Stimulated activated CD4-positive, alpha-beta T cell treated with anti-CD3 and anti-CD28 coated beads, Interleukin-1b, Interleukin-23, amount 100 ng/mL, for 4 hours (primary cell): Measurements from ENCODE around the gene HELZ.
"Not testable (repeated sequence)": the region's sequence is repeated elsewhere in the genome, so short reads cannot be mapped to it uniquely, and the experiment has no call there.

Experiments used
- DNase-seq, 2 donors: peaks; one replicate each; pipeline ENCODE4 v3.0.0-alpha.2; 2020; ENCODE audit warnings: low read depth in 2 of 2

Gene HELZ

DNA sequence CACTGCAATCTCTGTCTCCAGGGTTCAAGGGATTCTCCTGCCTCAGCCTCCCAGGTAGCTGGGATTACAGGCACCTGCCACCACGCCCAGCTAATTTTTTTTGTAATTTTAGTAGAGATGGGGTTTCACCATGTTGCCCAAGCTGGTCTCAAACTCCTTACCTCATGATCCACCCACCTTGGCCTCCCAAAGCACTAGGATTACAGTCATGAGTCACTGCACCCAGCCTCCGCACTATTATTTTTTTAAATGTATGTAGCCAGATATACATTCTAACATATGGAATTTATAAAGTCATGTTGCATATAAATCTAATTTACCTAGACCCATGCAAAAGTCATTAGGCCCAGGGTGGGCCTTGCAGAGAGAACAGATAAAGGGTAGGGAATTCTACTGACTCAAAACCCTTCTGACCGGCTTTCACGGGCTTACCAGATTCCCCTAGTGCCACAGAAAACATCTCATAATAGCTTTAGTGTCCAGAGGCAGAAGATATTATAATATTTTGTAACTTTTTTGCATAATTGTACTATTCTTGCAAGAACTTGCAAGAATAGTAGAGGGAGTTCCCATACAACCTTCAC is 20.5 kb upstream of the HELZ start:
- DNase-seq = no peak

DNA sequence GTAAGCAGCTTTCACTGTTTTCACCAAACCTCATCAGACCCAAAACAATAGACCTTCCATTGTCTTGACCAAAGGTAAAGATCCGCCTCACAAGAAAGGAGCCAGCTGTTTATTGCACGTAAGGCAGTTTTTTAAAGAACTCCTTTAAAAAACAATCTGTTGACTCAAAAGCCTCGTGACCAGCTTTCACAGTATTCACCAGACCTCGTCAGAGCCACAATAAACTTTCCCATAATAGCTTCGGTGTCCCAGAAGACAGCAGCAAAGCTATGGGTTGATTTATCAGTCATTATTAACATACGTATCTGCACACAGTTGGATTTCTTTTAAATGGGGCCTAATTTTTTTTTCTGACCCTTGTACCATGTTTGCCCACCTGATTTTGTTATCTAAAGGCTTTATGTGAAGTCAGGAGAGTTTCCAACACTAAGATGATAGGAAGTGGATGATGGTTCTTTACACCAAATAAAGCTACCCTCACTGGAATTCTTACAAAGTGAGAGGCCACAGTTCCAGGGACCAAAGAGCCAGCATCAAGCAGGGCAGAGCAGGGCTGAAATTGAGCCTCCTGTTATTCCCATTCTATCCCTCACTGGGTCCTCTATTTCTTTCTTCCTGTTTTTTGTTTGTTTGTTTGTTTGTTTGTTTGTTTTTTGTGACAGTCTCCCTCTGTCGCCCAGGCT is 17.6 kb upstream of the HELZ start:
- DNase-seq = no peak

DNA sequence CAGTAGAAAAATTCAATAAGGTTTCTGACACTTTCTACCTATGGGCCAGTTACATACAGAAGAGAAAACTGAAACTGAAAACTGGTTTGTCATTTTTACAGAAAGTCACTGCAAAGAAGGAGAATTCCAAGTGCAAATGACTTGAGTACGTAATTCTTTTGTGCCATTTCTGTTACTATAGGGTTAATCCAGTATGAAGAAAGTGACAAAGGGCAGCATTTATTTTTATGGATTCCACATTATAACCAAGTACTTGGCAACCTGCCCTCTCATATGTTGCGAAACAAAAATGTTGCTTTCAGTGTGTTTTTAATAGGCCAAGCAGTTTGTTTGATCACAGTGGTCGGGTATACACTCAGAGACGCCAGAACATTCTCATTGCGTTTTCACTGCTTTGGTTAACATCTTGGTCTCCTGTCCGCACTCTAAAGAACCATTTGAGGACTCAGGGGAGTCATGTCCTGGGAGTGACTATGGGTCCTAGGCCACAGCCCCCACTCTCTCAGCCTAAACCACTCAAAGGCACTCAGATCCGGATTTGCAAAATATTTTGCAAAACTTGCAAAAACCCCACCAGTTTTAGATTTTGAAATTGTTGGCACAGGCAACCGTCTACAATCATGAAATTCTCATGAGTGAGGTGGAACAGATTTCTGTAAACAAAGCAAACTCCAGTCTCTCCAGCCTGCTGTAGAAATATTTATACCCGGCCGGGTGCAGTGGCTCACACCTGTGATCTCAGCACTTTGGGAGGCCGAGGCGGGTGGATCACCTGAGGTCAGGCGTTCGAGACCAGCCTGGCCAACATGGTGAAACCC is 15.4 kb upstream of the HELZ start:
- no peak for DNase-seq

DNA sequence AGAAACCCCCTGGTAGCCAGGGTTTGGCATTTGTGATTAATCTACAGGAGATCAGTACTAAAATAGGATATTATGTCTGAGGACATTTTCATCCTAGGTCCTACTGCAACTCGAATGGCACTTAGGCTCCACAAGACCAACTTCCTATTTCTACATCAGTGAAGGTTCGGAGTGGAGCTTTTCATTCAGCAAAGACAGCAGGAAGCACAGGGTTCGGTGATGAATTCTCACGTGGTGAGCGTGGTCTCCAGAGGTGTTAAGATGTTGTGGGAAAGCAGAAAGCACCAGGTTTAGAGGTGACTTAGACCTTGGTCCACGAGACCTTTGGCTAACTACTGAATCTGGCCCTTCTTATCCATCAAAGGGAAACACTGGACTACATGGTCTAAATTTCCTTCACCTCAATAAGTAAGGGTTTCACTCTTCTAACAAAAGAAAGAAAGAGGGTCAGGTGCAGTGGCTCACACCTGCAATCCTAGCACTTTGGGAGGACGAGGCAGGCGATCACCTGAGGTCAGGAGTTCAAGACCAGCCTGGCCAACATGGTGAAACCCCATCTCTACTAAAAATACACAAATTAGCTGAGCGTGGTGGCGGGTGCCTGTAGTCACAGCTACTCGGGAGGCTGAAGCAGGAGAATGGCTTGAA is 13.9 kb upstream of the HELZ start:
- DNase-seq = no peak

DNA sequence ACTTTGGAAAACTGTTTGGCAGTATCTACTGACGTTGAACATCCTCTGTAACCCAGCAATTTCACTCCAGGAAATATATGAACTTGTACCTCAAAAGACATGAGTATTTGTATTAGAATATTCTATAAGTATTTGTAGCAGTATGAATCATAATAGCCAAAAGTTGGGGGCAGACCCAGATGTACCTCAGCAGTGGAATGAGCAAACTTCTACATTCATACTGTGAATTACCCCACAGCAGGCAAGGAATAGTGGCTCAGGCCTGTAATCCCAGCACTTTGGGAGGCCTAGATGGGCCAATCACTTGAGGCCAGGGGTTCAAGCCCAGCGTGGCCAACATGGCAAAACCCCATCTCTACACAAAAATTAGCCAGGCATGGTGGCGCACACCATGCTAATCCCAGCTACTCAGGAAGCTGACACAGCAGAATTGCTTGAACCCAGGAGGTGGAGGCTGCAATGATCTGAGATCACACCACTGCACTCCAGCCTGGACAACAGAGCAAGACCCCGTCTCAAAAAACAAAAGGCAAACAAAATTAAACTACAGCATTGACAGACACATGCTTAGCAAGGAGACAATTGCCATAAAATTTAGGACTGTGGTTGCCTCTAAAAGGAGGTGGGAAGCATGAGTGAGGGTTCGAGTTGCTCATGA is 11.2 kb upstream of the HELZ start:
- DNase-seq = no peak

DNA sequence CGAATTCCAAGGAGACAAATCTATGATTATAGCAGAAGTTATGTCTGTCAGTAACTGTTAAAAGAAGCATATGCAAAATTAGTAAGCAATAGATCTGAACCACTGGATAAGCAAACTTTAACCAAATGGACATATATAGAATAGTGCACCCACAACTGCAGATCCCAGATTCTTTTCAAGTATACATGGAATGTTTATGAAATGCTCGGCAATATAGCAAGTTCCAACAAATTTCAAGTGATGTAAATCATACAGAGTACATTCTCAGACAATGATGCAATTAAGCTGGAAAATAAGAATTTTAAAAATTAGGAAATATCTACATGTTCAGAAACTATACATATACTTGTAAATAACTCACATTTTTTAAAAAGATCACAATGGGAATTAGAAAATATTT is 8.4 kb upstream of the HELZ start:
- no peak for DNase-seq

DNA sequence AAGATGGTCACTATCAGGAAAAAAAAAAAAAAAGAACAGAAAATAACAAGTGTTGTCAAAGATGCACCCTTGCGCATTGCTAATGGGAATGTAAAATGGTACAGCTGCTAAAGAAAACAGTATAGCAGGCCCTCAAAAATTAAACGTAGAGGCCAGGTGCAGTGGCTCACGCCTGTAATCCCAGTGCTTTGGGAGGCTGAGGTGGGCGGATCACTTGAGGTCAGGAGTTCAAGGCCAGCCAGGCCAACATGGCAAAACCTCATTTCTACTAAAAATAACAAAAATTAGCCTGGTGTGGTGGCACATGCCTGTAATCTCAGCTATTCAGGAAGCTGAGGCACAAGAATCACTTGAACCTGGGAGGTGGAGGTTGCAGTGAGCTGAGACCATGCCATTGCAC is 6.6 kb upstream of the HELZ start:
- DNase-seq = not testable (repeated sequence)

DNA sequence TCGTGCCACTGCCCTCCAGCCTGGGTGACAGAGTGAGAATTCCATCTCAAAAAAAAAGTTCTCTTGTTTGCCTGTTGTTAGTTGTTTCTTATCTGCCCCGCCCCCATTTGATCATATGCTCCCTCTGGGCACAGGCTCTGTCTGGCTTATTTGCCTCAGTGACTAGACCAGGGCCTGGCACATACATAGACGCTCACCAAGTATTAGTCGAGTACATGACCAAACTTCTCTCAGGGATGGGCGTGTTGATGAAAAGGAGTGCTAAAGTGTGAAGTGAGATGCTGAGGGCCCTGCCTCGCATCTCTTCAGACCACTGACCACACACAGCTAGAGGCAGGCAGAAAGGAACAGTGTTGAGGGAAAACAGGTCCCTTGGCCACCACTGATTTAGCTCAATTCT is 3.3 kb upstream of the HELZ start:
- no peak for DNase-seq

DNA sequence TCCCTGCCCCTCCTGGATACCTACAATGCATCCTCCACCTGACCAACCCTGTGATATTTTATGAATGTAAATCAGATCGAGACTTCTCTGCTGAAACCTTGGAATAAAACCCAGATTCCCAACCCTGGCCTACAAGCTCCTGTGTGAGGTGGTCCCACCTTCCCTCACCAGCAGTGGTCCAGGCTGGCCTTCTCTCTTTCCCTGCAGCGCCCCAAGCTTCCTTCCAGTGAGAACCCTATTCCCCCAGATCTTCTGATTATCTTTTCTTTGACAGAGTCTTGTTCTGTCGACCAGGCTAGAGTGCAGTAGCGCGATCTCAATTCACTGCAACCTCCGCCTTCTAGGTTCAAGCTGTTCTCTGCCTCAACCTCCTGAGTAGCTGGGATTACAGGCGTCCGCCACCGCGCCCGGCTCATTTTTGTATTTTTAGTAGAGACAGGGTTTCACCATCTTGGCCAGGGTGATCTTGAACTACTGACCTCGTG is 2.5 kb upstream of the HELZ start:
- DNase-seq = no peak

DNA sequence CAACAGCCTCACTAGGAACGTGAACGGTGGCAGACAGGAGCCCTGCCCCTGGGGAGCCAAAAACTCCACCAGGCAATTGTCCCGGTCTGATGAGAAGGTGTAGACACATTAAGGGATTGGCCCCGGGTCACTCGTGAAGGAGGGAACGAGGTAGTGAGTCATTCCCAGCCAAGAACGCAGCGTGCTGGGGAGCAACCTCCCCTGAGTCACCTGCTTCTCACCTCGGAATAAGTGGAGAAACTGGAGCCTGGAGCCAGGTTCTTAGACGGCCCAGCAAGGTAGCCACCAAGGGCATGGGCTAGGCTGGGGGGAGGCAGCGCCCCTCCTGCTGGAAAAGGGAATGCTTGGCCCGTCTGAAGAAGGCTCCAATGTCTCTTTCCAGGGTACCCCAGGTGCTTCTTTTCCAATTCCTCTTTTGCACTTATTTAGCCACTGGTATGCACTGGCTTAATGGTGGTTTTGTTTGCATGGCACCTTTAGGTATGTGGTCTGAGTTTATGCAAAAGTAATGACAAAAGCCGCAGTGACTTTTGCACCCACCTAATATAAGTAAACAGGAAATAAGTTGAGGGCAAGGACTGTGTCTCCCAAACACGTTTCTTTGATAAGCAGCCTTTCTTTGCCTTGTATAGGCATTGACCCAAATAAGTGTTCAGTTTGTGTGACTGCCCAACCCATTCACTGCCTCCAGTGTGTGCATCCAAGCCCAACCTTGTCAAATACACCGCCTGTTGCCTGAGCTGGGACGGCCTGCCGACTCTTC is 1.8 kb upstream of the HELZ start:
- no peak for DNase-seq

DNA sequence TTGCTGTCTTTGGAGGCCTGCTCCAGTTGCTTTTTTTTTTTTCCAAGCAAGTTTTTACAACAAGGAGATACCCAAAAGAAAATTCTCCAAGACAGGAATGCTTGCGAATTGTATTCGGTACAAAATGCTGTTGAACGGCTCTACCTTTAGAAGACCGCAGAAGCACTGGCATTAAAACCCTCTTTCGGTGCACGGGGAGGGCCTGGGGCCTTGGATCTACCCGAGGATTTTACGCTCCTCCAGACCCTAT is 1.3 kb upstream of the HELZ start:
- no peak for DNase-seq

DNA sequence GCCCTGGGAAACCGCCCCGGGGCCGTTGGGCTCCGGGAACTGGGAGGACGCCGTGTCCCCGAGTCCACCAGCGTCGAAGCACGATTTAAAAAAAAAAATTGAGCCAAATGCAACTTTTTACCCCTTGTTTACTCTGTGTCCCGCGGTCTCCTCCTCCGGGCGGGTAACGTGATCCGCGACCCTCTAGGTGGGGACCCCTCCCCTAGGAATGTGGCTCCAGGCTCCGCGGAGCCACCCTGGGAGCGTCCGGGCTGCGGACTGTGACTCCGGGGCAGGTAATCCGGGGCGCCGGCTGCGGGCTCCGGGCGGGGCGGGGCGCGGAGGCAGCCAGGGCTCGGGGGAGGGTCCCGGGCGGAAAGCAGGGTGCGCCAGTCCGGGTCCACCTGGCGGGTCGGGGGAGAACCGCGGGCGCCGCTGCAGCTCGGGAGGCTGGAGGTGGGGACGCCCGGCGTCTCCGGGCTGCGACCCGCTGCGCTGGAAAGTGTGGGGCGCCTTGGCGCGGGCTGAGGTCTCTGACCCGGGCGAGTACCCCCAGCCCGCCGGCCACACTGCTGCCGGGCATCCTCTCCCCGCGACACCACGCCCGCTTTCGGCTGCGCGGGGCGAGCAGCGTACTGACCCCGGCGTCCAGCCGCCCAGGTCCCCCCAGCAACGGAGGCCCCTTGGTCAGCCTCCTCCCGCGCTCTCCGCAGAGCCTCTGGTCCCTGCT is 852 bp upstream of the HELZ start:
- peak in 1 of 2 donors; percentile 46 for DNase-seq

DNA sequence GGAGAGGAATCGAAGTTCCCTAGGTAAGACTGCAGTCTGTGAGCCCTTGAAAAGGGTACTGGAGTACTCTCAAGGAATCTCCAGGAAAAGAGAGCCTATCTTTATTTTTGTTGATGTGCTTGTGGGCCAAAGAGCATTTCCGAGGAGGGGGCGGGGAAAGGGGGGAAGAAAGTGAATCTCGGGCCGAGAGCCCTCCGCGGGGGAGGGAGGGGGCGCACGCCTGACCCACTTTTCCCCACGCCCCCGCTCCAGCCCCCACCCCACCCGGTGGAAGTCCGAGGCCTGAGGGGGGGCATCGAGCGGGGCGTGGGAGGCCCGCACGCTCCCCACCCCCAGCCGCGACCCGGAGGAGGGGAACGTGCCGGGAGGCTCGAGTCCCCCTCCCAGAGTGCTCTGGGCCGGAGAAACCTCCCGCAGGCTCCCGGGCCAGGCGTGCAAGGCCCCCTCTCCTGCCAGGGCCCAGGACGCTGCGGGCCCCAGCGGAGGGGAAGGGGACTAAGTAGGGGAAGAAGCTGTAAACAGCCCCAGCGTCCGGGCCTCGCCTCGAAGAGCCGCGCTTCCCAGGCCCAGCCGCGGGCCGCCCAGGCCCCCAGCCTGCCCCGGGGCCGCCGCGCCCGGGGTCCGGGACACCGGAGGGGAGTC is 444 bp downstream of the HELZ start:
- peak in 1 of 2 donors; percentile 14 for DNase-seq

DNA sequence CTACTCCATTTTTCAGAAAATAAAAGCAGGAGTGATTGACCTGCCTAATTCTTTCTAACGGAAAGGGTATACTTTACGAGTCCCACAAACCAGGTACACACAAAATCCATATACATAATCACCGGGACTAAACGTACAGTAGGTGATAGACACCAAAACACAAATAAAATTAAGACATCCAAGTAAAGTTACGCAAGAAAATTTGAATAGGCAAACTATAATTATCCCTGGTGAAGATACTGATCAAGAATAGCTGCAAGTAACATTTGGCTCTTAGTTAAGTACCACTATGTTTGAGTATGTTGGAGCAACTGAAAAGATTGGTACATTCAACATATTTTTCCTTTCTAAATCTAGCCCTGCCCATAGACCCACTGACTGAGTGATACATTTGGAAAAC is 1.7 kb downstream of the HELZ start:
- DNase-seq = no peak

DNA sequence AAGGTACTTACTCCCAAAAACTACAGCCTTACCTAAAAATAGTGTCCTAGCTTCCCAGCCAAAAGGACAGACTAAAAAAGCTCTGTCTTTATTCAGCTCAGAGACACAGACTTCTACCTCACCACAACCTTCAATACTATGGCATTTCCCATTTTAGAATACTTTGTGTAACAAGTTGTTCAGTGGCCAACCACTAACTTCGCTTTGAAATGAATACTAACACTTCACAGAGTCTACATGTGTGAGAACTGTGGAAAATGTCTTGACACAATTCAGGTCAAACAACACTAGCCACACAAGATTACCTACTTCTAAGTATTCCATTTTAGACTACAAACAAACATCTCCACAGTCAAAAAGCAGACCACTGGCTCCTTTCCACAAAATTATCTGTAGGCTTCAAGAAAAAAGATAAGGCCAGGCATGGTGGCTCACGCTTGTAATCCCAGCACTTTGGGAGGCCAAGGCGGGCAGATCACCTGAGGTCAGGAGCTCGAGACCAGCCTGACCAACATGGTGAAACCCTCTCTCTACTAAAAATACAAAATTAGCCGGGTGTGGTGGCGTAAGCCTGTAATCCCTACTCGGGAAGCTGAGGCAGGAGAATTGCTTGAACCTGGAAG is 3.2 kb downstream of the HELZ start:
- no peak for DNase-seq

DNA sequence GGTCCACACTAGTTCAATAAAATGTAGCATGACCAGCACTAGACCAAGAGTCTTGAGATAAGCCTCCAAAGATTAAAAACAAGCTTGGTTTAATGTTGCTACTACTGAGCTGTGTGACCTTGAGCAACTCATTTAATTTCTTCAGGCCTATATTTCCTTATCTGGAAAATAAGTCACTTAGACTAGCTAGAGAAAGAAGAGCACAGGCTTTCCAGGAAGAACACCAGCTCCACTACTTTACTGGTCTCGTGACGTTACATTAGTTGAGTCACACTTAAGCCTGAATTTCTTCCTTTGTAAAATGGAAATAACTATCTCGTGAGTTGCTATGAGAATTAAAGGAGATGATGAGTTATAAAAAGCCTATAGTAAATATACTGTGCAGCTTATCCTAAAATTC is 5.4 kb downstream of the HELZ start:
- DNase-seq = no peak

DNA sequence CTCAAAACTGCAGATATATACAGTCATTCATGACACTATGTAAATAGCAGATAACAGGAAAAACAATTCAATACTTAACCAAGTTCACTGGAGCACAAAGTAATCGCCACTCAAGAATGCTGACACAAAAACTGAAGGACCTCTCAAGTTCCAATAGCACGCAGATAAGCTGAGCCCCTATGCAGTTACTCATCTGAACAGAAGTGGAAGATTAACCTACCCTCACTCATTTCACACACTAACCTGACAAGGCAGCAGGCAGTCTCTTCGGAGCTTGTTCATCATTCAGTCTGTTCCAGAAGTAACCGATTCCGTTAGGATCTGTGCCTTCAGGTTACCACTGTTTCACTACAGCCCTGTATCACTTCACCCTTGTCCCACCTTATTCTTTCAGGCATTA is 6.0 kb downstream of the HELZ start:
- no peak for DNase-seq

DNA sequence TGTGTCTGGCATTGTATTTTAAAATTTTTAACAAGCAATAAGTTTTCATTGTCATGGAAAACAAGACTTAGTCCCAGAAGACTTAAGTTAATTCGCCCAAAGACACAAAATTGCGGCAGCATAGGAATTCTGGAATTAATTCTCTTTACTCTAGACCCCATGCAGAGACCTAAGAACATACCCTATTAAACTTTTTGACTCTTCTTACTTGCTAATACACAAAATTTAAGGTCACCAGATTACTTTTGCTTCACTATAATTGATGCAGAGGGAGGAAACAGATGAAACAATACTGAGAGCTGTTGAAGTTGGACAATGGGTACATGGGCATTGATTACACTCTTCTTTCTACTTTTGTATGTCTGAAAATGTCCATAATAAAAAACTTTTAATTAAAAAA is 12.6 kb downstream of the HELZ start:
- no peak for DNase-seq

DNA sequence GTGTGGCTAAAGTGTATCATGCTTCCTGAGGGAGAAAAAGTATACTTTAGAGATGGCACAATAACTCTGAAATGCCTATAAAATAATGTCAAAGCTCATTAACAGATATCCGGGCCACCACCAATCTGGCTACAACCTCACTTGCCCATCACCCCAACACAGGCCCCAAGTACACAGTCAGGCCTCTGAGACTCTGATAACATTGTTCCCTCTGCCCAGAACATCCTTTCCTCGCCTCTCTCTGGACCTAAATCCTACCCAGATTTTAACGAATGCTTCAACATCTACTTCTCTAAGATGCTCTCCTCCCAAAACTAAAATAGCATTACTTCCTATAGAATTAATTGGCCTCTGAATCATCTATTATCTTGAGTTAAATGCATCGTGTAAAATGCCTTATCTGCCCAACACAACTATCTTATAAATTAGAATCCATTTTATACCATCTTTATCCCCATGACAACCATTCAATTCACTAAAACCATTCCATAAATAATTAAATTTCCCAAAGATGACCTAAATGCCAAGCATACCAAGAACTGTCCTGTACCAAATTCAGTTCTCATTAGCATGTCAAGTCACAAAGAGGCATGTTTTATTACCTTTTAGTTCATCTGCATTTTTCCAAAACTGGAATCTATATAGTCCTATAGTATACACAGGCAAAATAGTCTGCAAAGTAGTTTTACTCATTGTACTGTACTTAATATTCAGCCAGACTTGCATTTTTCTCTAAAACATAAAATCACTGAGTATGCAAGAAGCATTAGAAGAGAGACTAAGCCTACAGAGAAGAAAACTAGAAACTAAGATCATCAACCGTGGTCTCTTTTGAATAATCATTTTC is 15.7 kb downstream of the HELZ start:
- no peak for DNase-seq
